AG04450 (cell line): Measurements from ENCODE around the gene HSBP1. TPM values are rescaled to one million over a fixed set of nuclear protein-coding genes. Genes with fewer than 3 reads are reported as not detected.

Experiments
- CTCF ChIA-PET: fragments of 300-600, 350-600 bp; formaldehyde crosslinking; extraction: SDS; loops from one replicate; lab custom pipeline; 2022; ENCODE audit warnings: antibody characterized with exemption, inconsistent platforms; lab: Charles Lee
- POLR2A ChIA-PET: fragments of 350-600 bp; formaldehyde crosslinking; extraction: SDS; loops from one replicate; lab custom pipeline; 2021; ENCODE audit warnings: antibody characterized with exemption, inconsistent platforms; lab: Yijun Ruan, JAX
- DNase-seq: peaks from one replicate; pipeline ENCODE4 v3.0.0-alpha.2; 2011; ENCODE audit warnings: low read depth, low spot score
- H3K27ac ChIP-seq: one replicate; pipeline ENCODE4 v1.5.1; 2012; ENCODE audit warnings: low read depth, low read length, control low read depth
- H3K27me3 ChIP-seq: one replicate; pipeline ENCODE4 v1.6.0; 2012; ENCODE audit warnings: low read length; ENCODE audit not compliant: control insufficient read depth, insufficient read depth
- H3K4me3 ChIP-seq: 2 replicates; pipeline ENCODE4 v1.5.1; 2011; ENCODE audit warnings: mild to moderate bottlenecking, low read depth, low read length, control low read depth
- H3K9me3 ChIP-seq: 2 replicates; pipeline ENCODE4 v1.5.1; 2012; ENCODE audit warnings: low read length; ENCODE audit not compliant: control insufficient read depth, insufficient read depth
- CTCF ChIP-seq: IDR thresholded peaks from 2 replicates; pipeline ENCODE4 v1.5.1; 2011; ENCODE audit warnings: low read depth, low read length, control low read depth, inconsistent platforms
- polyA plus RNA-seq: library from polyadenylated mRNA; depleted of rRNA; stranded (reverse); fragments of >200 nt; gene quantifications from 2 replicates; pipeline ENCODE4 v1.2.3, GENCODE V29; 2011

Gene HSBP1
- polyA plus RNA-seq, 1 experiment = 289 TPM

- CTCF ChIA-PET = interaction anchor here (0.5 to 0.6 kb wide), 2 partner anchors 18 to 400 kb away, joined by 3 to 4 read pairs; no protein-coding TSS in a partner anchor
- Histone ChIP-seq H3K9me3 (peaks cover 3% of the 10 kb centered on the region; the same call in 1 of the 2 replicates), H3K4me3 (no peak overlapping the region), H3K27ac (no peak overlapping the region), H3K27me3 (peaks cover 16% of the 10 kb centered on the region)
- no peak for DNase-seq
- POLR2A ChIA-PET = no interaction called here
- no peak for TF ChIP-seq CTCF
Observed at GRCh38 chr16:83847371-83848225, 39.8 kb downstream of the HSBP1 start.

GRCh38 chr16:83849421-83849820 is 41.6 kb downstream of the HSBP1 start:
- H3K9me3 ChIP-seq = peaks cover 3% of the 10 kb centered on the region; the same call in 1 of the 2 replicates
- H3K27ac ChIP-seq = no peak overlapping the region
- ChIA-PET CTCF (no interaction called here), POLR2A (interaction anchor here (0.6 kb wide), 1 partner anchor 540 kb away, joined by 3 read pairs; no protein-coding TSS in a partner anchor)
- no peak overlapping the region for H3K4me3 ChIP-seq
- peaks cover 11% of the 10 kb centered on the region for H3K27me3 ChIP-seq
- TF ChIP-seq CTCF = no peak
- DNase-seq = no peak

- no peak overlapping the region for H3K27ac ChIP-seq
- ChIA-PET CTCF (no interaction called here), POLR2A (no interaction called here)
- no peaks in the 10 kb centered on the region; the same call in 1 of the 2 replicates for H3K9me3 ChIP-seq
- H3K4me3 ChIP-seq = no peak overlapping the region
- DNase-seq = no peak
- no peak for TF ChIP-seq CTCF
- H3K27me3 ChIP-seq = peaks cover 11% of the 10 kb centered on the region
Observed at GRCh38 chr16:83850947-83851346, 43.2 kb downstream of the HSBP1 start.

GRCh38 chr16:83851473-83851872 is 43.7 kb downstream of the HSBP1 start:
- Histone ChIP-seq H3K27me3 (peaks cover 11% of the 10 kb centered on the region), H3K9me3 (no peaks in the 10 kb centered on the region; the same call in 1 of the 2 replicates), H3K4me3 (no peak overlapping the region), H3K27ac (no peak overlapping the region)
- no peak for TF ChIP-seq CTCF
- no peak for DNase-seq
- ChIA-PET POLR2A (no interaction called here), CTCF (no interaction called here)

GRCh38 chr16:83852774-83853173 is 45.0 kb downstream of the HSBP1 start:
- no peak for DNase-seq
- no peak for TF ChIP-seq CTCF
- Histone ChIP-seq H3K27ac (no peak overlapping the region), H3K27me3 (peaks cover 11% of the 10 kb centered on the region), H3K9me3 (no peaks in the 10 kb centered on the region; the same call in 1 of the 2 replicates), H3K4me3 (no peak overlapping the region)
- POLR2A ChIA-PET = no interaction called here
- CTCF ChIA-PET = interaction anchor here (0.8 kb wide), 1 partner anchor 13 kb away, joined by 4 read pairs; no protein-coding TSS in a partner anchor
